Parathyroid adenoma (tissue), 2 donors: ENCODE measurements around the gene BAHCC1.
"Not testable (repeated sequence)": the region's sequence is repeated elsewhere in the genome, so short reads cannot be mapped to it uniquely, and the experiment has no call there.

ENCODE experiments used
- H2AFZ ChIP-seq: fragments of 300-600 bp; sonication (generic); one replicate; pipeline ENCODE4 v1.7.0; 2017; ENCODE audit warnings: antibody characterized with exemption, mild to moderate bottlenecking
- H3K27ac ChIP-seq: fragments of 300-600 bp; sonication (generic); one replicate; pipeline ENCODE4 v1.7.0; 2017
- H3K27me3 ChIP-seq: fragments of 300-600 bp; sonication (generic); one replicate; pipeline ENCODE4 v1.7.0; 2017; ENCODE audit warnings: low read length; ENCODE audit not compliant: control insufficient read depth, insufficient read depth
- H3K36me3 ChIP-seq: fragments of 300-600 bp; sonication (generic); one replicate; pipeline ENCODE4 v1.7.0; 2017; ENCODE audit warnings: low read length; ENCODE audit not compliant: control insufficient read depth, insufficient read depth
- H3K4me1 ChIP-seq: fragments of 300-600 bp; sonication (generic); one replicate; pipeline ENCODE4 v1.7.0; 2017; ENCODE audit warnings: control low read depth
- H3K4me2 ChIP-seq: fragments of 300-600 bp; sonication (generic); one replicate; pipeline ENCODE4 v1.7.0; 2017; ENCODE audit warnings: low read length
- H3K4me3 ChIP-seq: fragments of 300-600 bp; sonication (generic); one replicate; pipeline ENCODE4 v1.7.0; 2017; ENCODE audit warnings: low read depth, low read length
- H3K79me2 ChIP-seq: fragments of 300-600 bp; sonication (generic); one replicate; pipeline ENCODE4 v1.7.0; 2017; ENCODE audit warnings: control low read depth
- H3K9ac ChIP-seq: fragments of 300-600 bp; sonication (generic); one replicate; pipeline ENCODE4 v1.7.0; 2017; ENCODE audit warnings: mild to moderate bottlenecking
- H3K9me3 ChIP-seq: fragments of 300-600 bp; sonication (generic); one replicate; pipeline ENCODE4 v1.7.0; 2017; ENCODE audit warnings: low read length; ENCODE audit not compliant: control insufficient read depth
- TF ChIP-seq, protein P1 (sequence below): fragments of 300-600 bp; sonication (generic); IDR thresholded peaks from one replicate; pipeline ENCODE4 v1.7.0; 2017; ENCODE audit warnings: antibody characterized with exemption, mild to moderate bottlenecking
- donor health status: primary hyperparathyroidism.

Gene BAHCC1

GRCh38 chr17:81354252-81354953 is 40.9 kb upstream of the BAHCC1 start:
- TF ChIP-seq, protein P1, sequence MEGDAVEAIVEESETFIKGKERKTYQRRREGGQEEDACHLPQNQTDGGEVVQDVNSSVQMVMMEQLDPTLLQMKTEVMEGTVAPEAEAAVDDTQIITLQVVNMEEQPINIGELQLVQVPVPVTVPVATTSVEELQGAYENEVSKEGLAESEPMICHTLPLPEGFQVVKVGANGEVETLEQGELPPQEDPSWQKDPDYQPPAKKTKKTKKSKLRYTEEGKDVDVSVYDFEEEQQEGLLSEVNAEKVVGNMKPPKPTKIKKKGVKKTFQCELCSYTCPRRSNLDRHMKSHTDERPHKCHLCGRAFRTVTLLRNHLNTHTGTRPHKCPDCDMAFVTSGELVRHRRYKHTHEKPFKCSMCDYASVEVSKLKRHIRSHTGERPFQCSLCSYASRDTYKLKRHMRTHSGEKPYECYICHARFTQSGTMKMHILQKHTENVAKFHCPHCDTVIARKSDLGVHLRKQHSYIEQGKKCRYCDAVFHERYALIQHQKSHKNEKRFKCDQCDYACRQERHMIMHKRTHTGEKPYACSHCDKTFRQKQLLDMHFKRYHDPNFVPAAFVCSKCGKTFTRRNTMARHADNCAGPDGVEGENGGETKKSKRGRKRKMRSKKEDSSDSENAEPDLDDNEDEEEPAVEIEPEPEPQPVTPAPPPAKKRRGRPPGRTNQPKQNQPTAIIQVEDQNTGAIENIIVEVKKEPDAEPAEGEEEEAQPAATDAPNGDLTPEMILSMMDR, result no peak
- no peaks in the 10 kb centered on the region for H3K9me3 ChIP-seq
- H2AFZ ChIP-seq, result no peak overlapping the region
- no peak overlapping the region for H3K9ac ChIP-seq
- H3K36me3 ChIP-seq, result no peaks in the 10 kb centered on the region
- no peak overlapping the region for H3K4me3 ChIP-seq
- H3K27me3 ChIP-seq, result no peaks in the 10 kb centered on the region
- no peak overlapping the region for H3K4me2 ChIP-seq
- no peaks in the 10 kb centered on the region for H3K4me1 ChIP-seq
- no peaks in the 10 kb centered on the region for H3K79me2 ChIP-seq
- no peak overlapping the region for H3K27ac ChIP-seq

DNA sequence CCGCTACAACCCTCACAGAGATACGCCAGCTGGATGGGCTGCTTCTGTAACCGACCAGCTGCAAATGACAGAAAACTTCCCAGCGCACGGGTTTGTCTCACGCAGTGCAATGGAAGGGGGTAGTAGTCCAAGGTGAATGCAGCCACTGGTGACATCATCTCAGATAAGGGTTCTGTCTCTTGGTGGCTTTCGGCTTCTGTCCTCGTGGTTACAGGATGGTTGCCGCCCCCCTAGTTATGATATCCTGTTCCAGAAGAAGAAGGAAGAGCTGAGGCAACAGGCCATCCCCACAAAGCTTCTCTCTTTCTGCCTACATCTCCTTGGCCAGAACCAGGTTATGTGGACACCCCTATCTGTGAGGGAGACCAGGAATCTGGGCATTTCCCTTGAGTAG is 40.3 kb upstream of the BAHCC1 start:
- Histone ChIP-seq H2AFZ (no peak overlapping the region), H3K4me3 (no peak overlapping the region), H3K4me2 (no peak overlapping the region), H3K9me3 (no peaks in the 10 kb centered on the region), H3K4me1 (no peaks in the 10 kb centered on the region), H3K27me3 (no peaks in the 10 kb centered on the region), H3K36me3 (no peaks in the 10 kb centered on the region), H3K9ac (no peak overlapping the region), H3K27ac (no peak overlapping the region), H3K79me2 (no peaks in the 10 kb centered on the region)
- TF ChIP-seq, protein P1, result no peak

DNA sequence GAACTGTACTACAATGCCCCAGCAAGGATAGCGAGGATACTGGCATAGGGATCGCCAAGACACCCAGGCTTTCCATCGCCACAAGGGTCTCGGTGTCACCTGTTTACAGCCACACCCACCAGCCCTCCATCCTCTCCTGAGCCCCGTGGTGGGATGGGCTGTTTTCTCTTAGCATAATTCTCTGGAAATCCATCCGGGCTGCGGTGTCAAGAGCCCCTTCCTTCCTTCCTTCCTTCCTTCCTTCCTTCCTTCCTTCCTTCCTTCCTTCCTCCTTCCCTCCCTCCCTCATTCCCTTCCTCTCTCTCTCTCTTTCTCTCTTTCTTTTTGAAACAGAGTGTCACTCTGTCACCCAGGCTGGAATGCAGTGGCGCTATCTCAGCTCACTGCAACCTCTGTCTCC is 36.0 kb upstream of the BAHCC1 start:
- TF ChIP-seq, protein P1, result no peak
- no peak overlapping the region for H3K4me2 ChIP-seq

DNA sequence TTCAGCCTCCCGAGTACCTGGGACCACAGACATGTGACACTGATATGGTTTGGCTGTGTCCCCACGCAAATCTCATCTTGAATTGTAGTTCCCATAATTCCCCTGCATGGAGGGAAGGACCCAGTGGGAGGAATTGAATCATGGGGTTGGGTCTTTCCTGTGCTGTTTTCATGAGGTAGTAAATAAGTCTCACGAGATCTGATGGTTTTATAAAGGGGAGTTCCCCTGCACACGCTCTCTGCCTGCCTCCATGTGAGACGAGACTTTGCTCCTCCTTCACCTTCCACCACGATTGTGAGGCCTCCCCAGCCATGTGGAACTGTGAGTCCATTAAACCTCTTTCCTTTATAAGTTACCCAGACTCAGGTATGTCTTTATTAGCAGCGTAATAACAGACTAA is 33.3 kb upstream of the BAHCC1 start:
- H3K4me3 ChIP-seq, H3K9ac ChIP-seq, H3K4me1 ChIP-seq, H2AFZ ChIP-seq, H3K36me3 ChIP-seq, H3K9me3 ChIP-seq, H3K27ac ChIP-seq, H3K27me3 ChIP-seq, H3K4me2 ChIP-seq, H3K79me2 ChIP-seq: not testable (repeated sequence)

More for the DNA sequence above, 36.0 kb upstream of the BAHCC1 start:
- H3K9ac ChIP-seq, result no peak overlapping the region
- H3K27ac ChIP-seq, result no peak overlapping the region
- no peaks in the 10 kb centered on the region for H3K4me1 ChIP-seq
- H2AFZ ChIP-seq, result no peak overlapping the region
- no peaks in the 10 kb centered on the region for H3K36me3 ChIP-seq
- H3K4me3 ChIP-seq, result no peak overlapping the region
- H3K79me2 ChIP-seq, result no peaks in the 10 kb centered on the region
- H3K27me3 ChIP-seq, result no peaks in the 10 kb centered on the region
- H3K9me3 ChIP-seq, result no peaks in the 10 kb centered on the region

GRCh38 chr17:81364278-81365147 is 30.7 kb upstream of the BAHCC1 start:
- peak overlapping the region; percentile 58 for H3K4me2 ChIP-seq
- H3K36me3 ChIP-seq, result no peaks in the 10 kb centered on the region
- TF ChIP-seq, protein P1, result no peak
- H2AFZ ChIP-seq, result peak overlapping the region; percentile 29
- H3K79me2 ChIP-seq, result no peaks in the 10 kb centered on the region
- H3K9me3 ChIP-seq, result no peaks in the 10 kb centered on the region
- H3K4me3 ChIP-seq, result peak overlapping the region; percentile 11
- no peaks in the 10 kb centered on the region for H3K4me1 ChIP-seq
- no peak overlapping the region for H3K27ac ChIP-seq
- H3K27me3 ChIP-seq, result no peaks in the 10 kb centered on the region
- no peak overlapping the region for H3K9ac ChIP-seq
